ENCODE data around the gene DSE. TPM values are rescaled to one million over a fixed set of nuclear protein-coding genes. Genes with fewer than 3 reads are reported as not detected.

DSE gene
- total RNA-seq, 1 experiment from 2014 or later, result 43.3 TPM

- Histone ChIP-seq H3K4me2 (no peak overlapping the region), H3K27ac (no peak overlapping the region)
- no TSS peak for BruUV-seq (replicated peaks)
Measured at GRCh38 chr6:116352515-116353471, 18.0 kb upstream of the DSE start.

GRCh38 chr6:116354236-116354635 is 16.5 kb upstream of the DSE start:
- H3F3A ChIP-seq (ENCODE audit: insufficient read depth, low read depth), result no peaks in the 10 kb centered on the region
- no TSS peak for BruUV-seq (replicated peaks)
- TF ChIP-seq EZH2 (IDR thresholded peaks at IDR 0.05; ENCODE audit: low read depth) (no peak), CTCF (conservative IDR thresholded peaks at IDR 0.05) (no peak)
- no peaks in the 10 kb centered on the region for H3K9me2 ChIP-seq (ENCODE audit: insufficient read depth)
- no peak overlapping the region for H3K4me3 ChIP-seq
- no peaks in the 10 kb centered on the region for H3K27me3 ChIP-seq (ENCODE audit: insufficient read depth, low read depth)
- H3K4me1 ChIP-seq (replicated peaks; ENCODE audit: insufficient read depth), result no peaks in the 10 kb centered on the region
- intact Hi-C loops (cut with micrococcal nuclease; ENCODE audit: unreplicated experiment), result no loop called here
- no peaks in the 10 kb centered on the region for H3K36me3 ChIP-seq (ENCODE audit: low read depth)
- ChIA-PET CTCF (no interaction called here), POLR2A (ENCODE audit: unreplicated experiment) (no interaction called here)
- H2AFZ ChIP-seq, result no peak overlapping the region
- no peaks in the 10 kb centered on the region for H3K9me3 ChIP-seq (ENCODE audit: insufficient read depth, low read depth)
- H3K27ac ChIP-seq, result no peak overlapping the region
- no peak overlapping the region for H3K4me2 ChIP-seq
- no peaks in the 10 kb centered on the region for H4K20me1 ChIP-seq (ENCODE audit: insufficient read depth)
- no peaks in the 10 kb centered on the region for H3K79me2 ChIP-seq (ENCODE audit: low read depth)
- no peak for DNase-seq

More at GRCh38 chr6:116352515-116353471, 18.0 kb upstream of the DSE start:
- H3K36me3 ChIP-seq (ENCODE audit: low read depth), result no peaks in the 10 kb centered on the region
- no peak overlapping the region for H2AFZ ChIP-seq
- no peaks in the 10 kb centered on the region for H3K79me2 ChIP-seq (ENCODE audit: low read depth)
- TF ChIP-seq CTCF (conservative IDR thresholded peaks at IDR 0.05) (no peak), EZH2 (IDR thresholded peaks at IDR 0.05; ENCODE audit: low read depth) (no peak)
- no peak for DNase-seq
- intact Hi-C loops (cut with micrococcal nuclease; ENCODE audit: unreplicated experiment), result no loop called here
- H3K4me3 ChIP-seq, result no peak overlapping the region
- H3K4me1 ChIP-seq (replicated peaks; ENCODE audit: insufficient read depth), result no peaks in the 10 kb centered on the region
- no peaks in the 10 kb centered on the region for H4K20me1 ChIP-seq (ENCODE audit: insufficient read depth)
- H3K27me3 ChIP-seq (ENCODE audit: insufficient read depth, low read depth), result no peaks in the 10 kb centered on the region
- no peaks in the 10 kb centered on the region for H3K9me3 ChIP-seq (ENCODE audit: insufficient read depth, low read depth)
- POLR2A ChIA-PET (ENCODE audit: unreplicated experiment), result no interaction called here
- H3K9me2 ChIP-seq (ENCODE audit: insufficient read depth), result no peaks in the 10 kb centered on the region
- H3F3A ChIP-seq (ENCODE audit: insufficient read depth, low read depth), result no peaks in the 10 kb centered on the region
- CTCF ChIA-PET, result interaction anchor here (0.6 kb wide), 1 partner anchor 953 kb away, joined by 3 read pairs; no protein-coding TSS in a partner anchor

GRCh38 chr6:116355796-116356195 is 15.0 kb upstream of the DSE start:
- Histone ChIP-seq H3F3A (ENCODE audit: insufficient read depth, low read depth) (no peaks in the 10 kb centered on the region), H3K9me3 (ENCODE audit: insufficient read depth, low read depth) (no peaks in the 10 kb centered on the region), H4K20me1 (ENCODE audit: insufficient read depth) (no peaks in the 10 kb centered on the region), H3K36me3 (ENCODE audit: low read depth) (no peaks in the 10 kb centered on the region), H3K27ac (no peak overlapping the region), H3K27me3 (ENCODE audit: insufficient read depth, low read depth) (no peaks in the 10 kb centered on the region), H3K4me3 (no peak overlapping the region), H3K9me2 (ENCODE audit: insufficient read depth) (no peaks in the 10 kb centered on the region), H2AFZ (no peak overlapping the region), H3K4me2 (no peak overlapping the region), H3K4me1 (replicated peaks; ENCODE audit: insufficient read depth) (no peaks in the 10 kb centered on the region), H3K79me2 (ENCODE audit: low read depth) (no peaks in the 10 kb centered on the region)
- BruUV-seq (replicated peaks), result no TSS peak
- intact Hi-C loops (cut with micrococcal nuclease; ENCODE audit: unreplicated experiment), result no loop called here
- ChIA-PET CTCF (no interaction called here), POLR2A (ENCODE audit: unreplicated experiment) (no interaction called here)
- DNase-seq, result no peak
- TF ChIP-seq EZH2 (IDR thresholded peaks at IDR 0.05; ENCODE audit: low read depth), result no peak
- TF ChIP-seq CTCF (conservative IDR thresholded peaks at IDR 0.05), result no peak

Measured in PC-9 (cell line).